ENCODE data around the gene DNAAF5.

GRCh38 chr7:794207-794606 lies 67.7 kb downstream of the DNAAF5 start:
- no peak for TF ChIP-seq CTCF (IDR thresholded peaks at IDR 0.05)
- TF ChIP-seq POLR2A (IDR thresholded peaks at IDR 0.05), result no peak
